Peyer's patch (tissue), 4 donors: ENCODE data around the gene MTA3. TPM values are rescaled to one million over a fixed set of nuclear protein-coding genes. Genes with fewer than 3 reads are reported as not detected.

ENCODE experiments used
- DNase-seq, 3 donors: peaks; one replicate each; pipeline ENCODE4 v3.0.0-alpha.2; 2017 to 2019
- H3K27ac ChIP-seq, 4 donors: fragments of 200-600 bp; sonication (generic); one replicate each; pipeline ENCODE4 v1.5.1; 2016 to 2019
- H3K27me3 ChIP-seq, 2 donors: fragments of 200-600 bp; sonication (generic); one replicate each; pipeline ENCODE4 v1.5.1; 2019
- H3K36me3 ChIP-seq, 3 donors: fragments of 200-600 bp; sonication (generic); one replicate each; pipeline ENCODE4 v1.5.1; 2016 to 2019
- H3K4me1 ChIP-seq, 4 donors: fragments of 200-600 bp; sonication (generic); one replicate each; pipeline ENCODE4 v1.5.1; 2016 to 2019
- H3K4me3 ChIP-seq, 4 donors: fragments of 200-600 bp; sonication (generic); 1 replicate in 3 of 4; 2 replicates in 1 of 4; pipeline ENCODE4 v1.5.1; 2016 to 2019; ENCODE audit warnings: mild to moderate bottlenecking in 1 of 4
- H3K9me3 ChIP-seq, 4 donors: fragments of 200-600 bp; sonication (generic); one replicate each; pipeline ENCODE4 v1.5.1; 2016 to 2019; ENCODE audit warnings: mild to moderate bottlenecking in 1 of 4
- POLR2A ChIP-seq, 2 donors: fragments of 450-650 bp; IDR thresholded peaks; one replicate each; pipeline ENCODE4 v1.5.1; 2017; ENCODE audit warnings: antibody characterized with exemption in 2 of 2, mild to moderate bottlenecking in 2 of 2, moderate library complexity in 2 of 2
- total RNA-seq, 4 donors: library from RNA; depleted of rRNA; stranded (reverse); fragments of >200 nt; gene quantifications; one replicate each; pipeline ENCODE4 v1.1.0, GENCODE V29; 2016
- TF ChIP-seq, protein P1 (sequence below), 6 experiments: fragments of 450-650 bp in 4 of 6; fragments of 200-600 bp in 2 of 6; sonication (generic) in 1 of 6; IDR thresholded peaks; one replicate each; pipeline ENCODE4 v1.5.1; 2017 to 2019; ENCODE audit warnings: antibody characterized with exemption in 6 of 6, mild to moderate bottlenecking in 3 of 6, moderate library complexity in 1 of 6

The MTA3 gene
- total RNA-seq: 10 to 100 TPM; 20.0 to 87.5 (median 34.2) TPM

DNA sequence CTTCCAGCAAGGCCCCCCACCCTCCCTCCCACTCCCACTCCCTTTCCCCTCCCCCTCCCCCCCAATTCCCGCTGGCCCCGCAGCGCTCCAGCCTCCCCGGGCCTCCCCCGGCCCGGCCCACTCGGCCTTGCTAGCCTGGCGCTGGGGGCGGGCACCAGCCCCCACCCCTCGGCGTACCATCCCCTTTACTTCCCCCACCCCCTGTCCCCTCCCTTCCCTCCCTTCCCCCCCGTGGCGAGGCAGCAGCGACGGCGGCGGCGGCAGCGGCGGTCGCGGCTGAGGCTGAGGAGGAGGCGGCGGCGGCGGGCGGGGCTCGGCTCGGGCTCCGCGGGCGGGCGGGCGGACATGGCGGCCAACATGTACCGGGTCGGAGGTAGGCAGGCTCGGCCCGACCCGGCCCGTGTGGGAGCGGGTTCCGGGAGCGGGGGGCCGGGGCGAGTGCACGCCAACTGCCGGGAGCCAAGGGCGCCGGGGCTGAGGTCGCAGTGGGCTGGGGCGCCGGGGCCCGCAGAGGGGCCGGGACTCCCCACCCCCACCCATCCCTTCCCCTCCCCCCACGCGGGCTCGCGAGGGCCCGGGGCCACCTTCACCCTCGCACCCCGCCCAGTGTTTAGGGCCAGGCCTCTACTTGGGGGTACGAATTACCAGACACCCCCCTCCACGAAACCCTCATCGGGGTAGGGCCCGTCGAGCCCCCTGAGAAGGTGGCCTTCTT lies at the start of gene MTA3:
MTA3 (plus strand) TSS at position 232 of the 715 bp plus-strand sequence; CDS start at position 346, 114 bp downstream.
- no peaks in the 10 kb centered on the region for H3K36me3 ChIP-seq
- peak; percentile 58 to 82 (median 81) for DNase-seq
- H3K9me3 ChIP-seq: no peaks in the 10 kb centered on the region
- TF ChIP-seq POLR2A (IDR thresholded peaks at IDR 0.05): no peak
- TF ChIP-seq, protein P1, sequence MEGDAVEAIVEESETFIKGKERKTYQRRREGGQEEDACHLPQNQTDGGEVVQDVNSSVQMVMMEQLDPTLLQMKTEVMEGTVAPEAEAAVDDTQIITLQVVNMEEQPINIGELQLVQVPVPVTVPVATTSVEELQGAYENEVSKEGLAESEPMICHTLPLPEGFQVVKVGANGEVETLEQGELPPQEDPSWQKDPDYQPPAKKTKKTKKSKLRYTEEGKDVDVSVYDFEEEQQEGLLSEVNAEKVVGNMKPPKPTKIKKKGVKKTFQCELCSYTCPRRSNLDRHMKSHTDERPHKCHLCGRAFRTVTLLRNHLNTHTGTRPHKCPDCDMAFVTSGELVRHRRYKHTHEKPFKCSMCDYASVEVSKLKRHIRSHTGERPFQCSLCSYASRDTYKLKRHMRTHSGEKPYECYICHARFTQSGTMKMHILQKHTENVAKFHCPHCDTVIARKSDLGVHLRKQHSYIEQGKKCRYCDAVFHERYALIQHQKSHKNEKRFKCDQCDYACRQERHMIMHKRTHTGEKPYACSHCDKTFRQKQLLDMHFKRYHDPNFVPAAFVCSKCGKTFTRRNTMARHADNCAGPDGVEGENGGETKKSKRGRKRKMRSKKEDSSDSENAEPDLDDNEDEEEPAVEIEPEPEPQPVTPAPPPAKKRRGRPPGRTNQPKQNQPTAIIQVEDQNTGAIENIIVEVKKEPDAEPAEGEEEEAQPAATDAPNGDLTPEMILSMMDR (IDR thresholded peaks at IDR 0.05): no peak
- peaks cover 0 to 24% (median 0%) of the 10 kb centered on the region in 4 donors for H3K4me1 ChIP-seq
- peak within 1 kb of the TSS; percentile 90 to 95 (median 92) for H3K27ac ChIP-seq
- H3K4me3 ChIP-seq: peak within 1 kb of the TSS; percentile 94 to 99 (median 98)
- H3K27me3 ChIP-seq: no peaks in the 10 kb centered on the region

DNA sequence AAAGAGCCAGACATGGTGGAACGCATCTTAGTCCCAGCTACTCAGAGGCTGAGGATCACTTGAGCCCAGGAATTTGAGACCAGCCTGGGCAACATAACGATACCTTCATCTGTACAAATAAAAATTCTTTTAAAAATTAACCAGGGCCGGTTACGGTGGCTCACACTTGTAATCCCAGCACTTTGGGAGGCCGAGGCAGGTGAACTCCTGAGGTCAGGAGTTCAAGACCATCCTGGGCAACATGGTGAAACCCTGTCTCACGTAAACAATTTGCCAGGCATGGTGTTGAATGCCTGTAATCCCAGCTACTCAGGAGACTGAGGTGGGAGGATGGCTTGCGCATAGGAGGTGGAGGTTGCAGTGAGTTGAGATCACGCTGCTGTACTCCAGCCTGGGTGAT lies 48.8 kb upstream of the MTA3 start:
- no peak for TF ChIP-seq POLR2A (IDR thresholded peaks at IDR 0.05)
- TF ChIP-seq, protein P1 (IDR thresholded peaks at IDR 0.05): no peak
- H3K9me3 ChIP-seq: no peaks in the 10 kb centered on the region
- no peak for DNase-seq
- no peaks in the 10 kb centered on the region for H3K36me3 ChIP-seq
- no peak overlapping the region for H3K27ac ChIP-seq
- H3K27me3 ChIP-seq: no peaks in the 10 kb centered on the region
- no peaks in the 10 kb centered on the region for H3K4me1 ChIP-seq
- H3K4me3 ChIP-seq: no peak overlapping the region

DNA sequence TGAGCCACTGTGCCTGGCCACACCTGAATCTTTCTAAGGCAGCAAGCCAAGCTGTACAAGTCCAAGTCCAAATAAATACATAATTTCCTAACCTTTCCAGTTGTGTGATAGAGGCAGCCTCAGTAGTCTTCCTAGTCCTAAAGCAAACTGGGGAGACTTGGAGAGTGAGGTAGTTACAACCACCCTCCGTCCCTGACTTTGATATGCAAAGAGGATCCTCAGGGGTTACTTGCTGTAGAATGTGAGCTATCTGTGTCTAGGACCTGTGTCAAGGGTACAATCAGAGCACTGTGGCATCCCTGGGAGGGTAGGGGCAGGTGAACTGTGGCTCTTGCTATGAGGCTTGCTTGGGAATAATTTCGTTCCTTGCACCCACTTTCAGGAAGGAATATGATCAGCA lies 46.4 kb upstream of the MTA3 start:
- Histone ChIP-seq H3K27ac (no peak overlapping the region), H3K36me3 (no peaks in the 10 kb centered on the region), H3K4me1 (no peaks in the 10 kb centered on the region), H3K9me3 (no peaks in the 10 kb centered on the region), H3K4me3 (no peak overlapping the region), H3K27me3 (no peaks in the 10 kb centered on the region)
- TF ChIP-seq, protein P1 (IDR thresholded peaks at IDR 0.05): no peak
- TF ChIP-seq POLR2A (IDR thresholded peaks at IDR 0.05): no peak
- no peak for DNase-seq

DNA sequence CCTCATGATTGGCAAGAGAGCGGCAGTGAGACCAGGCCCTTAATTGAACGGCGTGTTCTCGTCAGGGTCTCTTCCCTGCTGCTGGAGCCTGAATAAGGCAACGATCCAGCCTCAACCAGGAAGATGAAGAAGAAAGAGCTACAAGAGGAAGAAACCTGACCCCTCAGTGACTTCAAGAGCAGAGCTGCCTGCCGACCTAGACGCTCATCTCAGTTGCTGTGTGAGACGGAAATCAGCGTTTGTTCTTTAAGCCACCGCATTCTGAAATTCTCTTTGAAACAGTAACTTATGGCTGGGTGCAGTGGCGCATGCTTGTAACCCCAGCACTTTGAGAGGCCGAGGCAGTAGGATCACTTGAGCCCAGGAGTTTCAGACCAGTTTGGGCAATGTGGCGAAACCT lies 45.1 kb upstream of the MTA3 start:
- no peaks in the 10 kb centered on the region for H3K4me1 ChIP-seq
- no peaks in the 10 kb centered on the region for H3K27me3 ChIP-seq
- no peaks in the 10 kb centered on the region for H3K36me3 ChIP-seq
- no peak for DNase-seq
- no peak for TF ChIP-seq POLR2A (IDR thresholded peaks at IDR 0.05)
- H3K9me3 ChIP-seq: no peaks in the 10 kb centered on the region
- H3K27ac ChIP-seq: no peak overlapping the region
- no peak overlapping the region for H3K4me3 ChIP-seq

DNA sequence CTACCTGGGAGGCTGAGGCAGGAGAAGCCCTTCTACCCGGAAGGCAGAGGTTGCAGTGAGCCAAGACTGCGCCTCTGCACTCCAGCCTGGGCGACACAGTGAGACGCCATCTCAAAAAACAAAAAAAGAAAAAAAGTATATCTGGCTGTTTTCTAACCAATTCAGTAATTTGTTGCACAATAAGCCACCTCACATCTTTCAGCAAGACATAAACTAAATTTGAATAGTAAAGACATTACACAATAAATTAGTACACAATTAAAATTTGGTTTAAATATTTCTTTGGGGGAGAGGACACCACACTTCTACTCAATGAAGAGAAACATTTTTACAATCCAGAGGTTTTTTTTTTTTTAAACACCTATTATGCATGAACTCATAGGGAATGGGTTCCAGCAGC lies 36.0 kb upstream of the MTA3 start:
- TF ChIP-seq, protein P1 (IDR thresholded peaks at IDR 0.05): no peak
- TF ChIP-seq POLR2A (IDR thresholded peaks at IDR 0.05): no peak
- Histone ChIP-seq H3K27me3 (no peaks in the 10 kb centered on the region), H3K4me1 (no peaks in the 10 kb centered on the region), H3K9me3 (no peaks in the 10 kb centered on the region), H3K4me3 (no peak overlapping the region), H3K27ac (no peak overlapping the region), H3K36me3 (no peaks in the 10 kb centered on the region)
- no peak for DNase-seq

DNA sequence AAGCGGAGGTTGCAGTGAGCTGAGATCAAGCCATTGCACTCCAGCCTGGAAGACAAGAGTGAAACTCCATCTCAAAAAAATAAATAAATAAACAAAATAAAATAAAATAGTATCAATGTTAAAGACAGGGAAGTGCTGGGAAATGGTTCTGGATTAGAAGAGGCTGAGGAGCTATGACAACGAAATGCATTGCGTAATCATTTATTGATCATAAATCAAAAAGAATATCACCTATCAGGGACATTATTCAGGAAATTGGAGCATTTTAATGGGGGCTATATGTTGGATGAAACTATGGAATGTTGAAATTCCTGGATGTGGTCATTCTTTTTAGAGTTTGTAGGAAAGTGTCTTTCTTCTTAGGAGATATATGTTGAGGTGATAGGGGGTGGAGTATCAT lies 30.9 kb upstream of the MTA3 start:
- no peaks in the 10 kb centered on the region for H3K4me1 ChIP-seq
- DNase-seq: no peak

More for the DNA sequence above, 30.9 kb upstream of the MTA3 start:
- Histone ChIP-seq H3K4me3 (no peak overlapping the region), H3K27me3 (no peaks in the 10 kb centered on the region), H3K9me3 (no peaks in the 10 kb centered on the region), H3K27ac (no peak overlapping the region), H3K36me3 (no peaks in the 10 kb centered on the region)
- no peak for TF ChIP-seq POLR2A (IDR thresholded peaks at IDR 0.05)
- TF ChIP-seq, protein P1 (IDR thresholded peaks at IDR 0.05): no peak
